ENCODE data around the gene CTSZ. TPM values are rescaled to one million over a fixed set of nuclear protein-coding genes. Genes with fewer than 3 reads are reported as not detected.
A peak's percentile ranks its signal among the peaks of the same experiment; 100 is the strongest.

Gene CTSZ
- total and polyA plus RNA-seq, 2 donors (not counting 1 experiment from before 2014, with no cell fraction given): 285 to 319 TPM

- Histone ChIP-seq H3K4me3 (ENCODE audit: control extremely low read depth in 1 of 5, extremely low read depth in 1 of 5, insufficient read depth in 1 of 5, low read depth in 2 of 5, low read length in 4 of 5) (no peak overlapping the region), H3K9ac (ENCODE audit: low read length) (no peak overlapping the region), H3K4me2 (replicated peaks; ENCODE audit: low read depth, low read length, poor library complexity, severe bottlenecking) (no peak overlapping the region), H3K27ac (ENCODE audit: low read length in 2 of 2) (no peak overlapping the region), H3K79me2 (ENCODE audit: control insufficient read depth, insufficient read depth, low read length) (no peaks in the 10 kb centered on the region), H3K36me3 (replicated peaks in 1 of 2; ENCODE audit: control extremely low read depth in 1 of 2, control insufficient read depth in 1 of 2, extremely low read depth in 1 of 2, insufficient read depth in 2 of 2, low read length in 1 of 2) (no peaks in the 10 kb centered on the region), H3K4me1 (ENCODE audit: control insufficient read depth in 2 of 2, insufficient read depth in 2 of 2, low read length in 2 of 2) (peaks cover 16 to 18% of the 10 kb centered on the region in 2 donors), H4K20me1 (ENCODE audit: control insufficient read depth, insufficient read depth, low read length, poor library complexity, severe bottlenecking) (no peaks in the 10 kb centered on the region), H2AFZ (ENCODE audit: insufficient read depth, low read depth, low read length, poor library complexity, severe bottlenecking) (no peak overlapping the region), H3K9me3 (ENCODE audit: control extremely low read depth in 1 of 3, control insufficient read depth in 2 of 3, insufficient read depth in 1 of 3, low read length in 2 of 3) (peaks cover 1 to 11% (median 7%) of the 10 kb centered on the region in 3 donors), H3K27me3 (replicated peaks in 1 of 4; ENCODE audit: control extremely low read depth in 1 of 4, control insufficient read depth in 3 of 4, insufficient read depth in 4 of 4, low read length in 3 of 4) (no peaks in the 10 kb centered on the region)
- CTCF ChIA-PET: interaction anchor here (1.1 to 1.5 kb wide), 3 partner anchors 61 to 116 kb away, joined by 3 read pairs; partner anchors contain the start of gene ATP5F1E
- ATAC-seq (ENCODE audit: low read depth) (no peak), DNase-seq (no peak)
- H3K27ac Mint-ChIP-seq: no peak overlapping the region
- POLR2A ChIA-PET: interaction anchor here (0.7 kb wide), 2 partner anchors 12 to 65 kb away, joined by 3 read pairs; no protein-coding TSS in a partner anchor
- H3K4me3 Mint-ChIP-seq: no peak overlapping the region
- TF ChIP-seq CTCF (IDR thresholded peaks at IDR 0.05) (no peak), EZH2 (IDR thresholded peaks at IDR 0.05; ENCODE audit: borderline replicate concordance, insufficient read depth, low read depth, low read length, poor library complexity, severe bottlenecking) (no peak)
- no peaks in the 10 kb centered on the region for H3K27me3 Mint-ChIP-seq
- 91% methylated on average over 5 of the region's 6 CpGs for WGBS (ENCODE audit: insufficient coverage)
- no peaks in the 10 kb centered on the region for H3K9me3 Mint-ChIP-seq (ENCODE audit: insufficient read depth)
- H3K4me1 Mint-ChIP-seq: peaks cover 21% of the 10 kb centered on the region
- intact Hi-C loops (cut with micrococcal nuclease): no loop called here
Observed at GRCh38 chr20:58971429-58971828, 35.6 kb downstream of the CTSZ start.

- H3K9ac ChIP-seq (ENCODE audit: low read length): no peak overlapping the region
- H3K4me1 ChIP-seq (ENCODE audit: control insufficient read depth in 2 of 2, insufficient read depth in 2 of 2, low read length in 2 of 2): peaks cover 16 to 18% of the 10 kb centered on the region in 2 donors
- no peaks in the 10 kb centered on the region for H3K36me3 ChIP-seq (replicated peaks in 1 of 2; ENCODE audit: control extremely low read depth in 1 of 2, control insufficient read depth in 1 of 2, extremely low read depth in 1 of 2, insufficient read depth in 2 of 2, low read length in 1 of 2)
- Mint-ChIP-seq H3K4me1 (peaks cover 21% of the 10 kb centered on the region), H3K27ac (no peak overlapping the region), H3K4me3 (peak overlapping the region; percentile 23), H3K9me3 (ENCODE audit: insufficient read depth) (no peaks in the 10 kb centered on the region), H3K27me3 (no peaks in the 10 kb centered on the region)
- DNase-seq: peak; percentile 22
- H3K79me2 ChIP-seq (ENCODE audit: control insufficient read depth, insufficient read depth, low read length): no peaks in the 10 kb centered on the region
- intact Hi-C loops (cut with micrococcal nuclease): no loop called here
- peaks cover 0 to 7% (median 3%) of the 10 kb centered on the region in 3 donors for H3K9me3 ChIP-seq (ENCODE audit: control extremely low read depth in 1 of 3, control insufficient read depth in 2 of 3, insufficient read depth in 1 of 3, low read length in 2 of 3)
- POLR2A ChIA-PET: no interaction called here
- H3K27ac ChIP-seq (ENCODE audit: low read length in 2 of 2): no peak overlapping the region
- no peaks in the 10 kb centered on the region for H4K20me1 ChIP-seq (ENCODE audit: control insufficient read depth, insufficient read depth, low read length, poor library complexity, severe bottlenecking)
- H2AFZ ChIP-seq (ENCODE audit: insufficient read depth, low read depth, low read length, poor library complexity, severe bottlenecking): no peak overlapping the region
- TF ChIP-seq EZH2 (IDR thresholded peaks at IDR 0.05; ENCODE audit: borderline replicate concordance, insufficient read depth, low read depth, low read length, poor library complexity, severe bottlenecking): no peak
- TF ChIP-seq CTCF (IDR thresholded peaks at IDR 0.05): no peak
- no peak for ATAC-seq (ENCODE audit: low read depth)
- no peak overlapping the region for H3K4me3 ChIP-seq (ENCODE audit: control extremely low read depth in 1 of 5, extremely low read depth in 1 of 5, insufficient read depth in 1 of 5, low read depth in 2 of 5, low read length in 4 of 5)
- no peaks in the 10 kb centered on the region for H3K27me3 ChIP-seq (replicated peaks in 1 of 4; ENCODE audit: control extremely low read depth in 1 of 4, control insufficient read depth in 3 of 4, insufficient read depth in 4 of 4, low read length in 3 of 4)
- CTCF ChIA-PET: interaction anchor here (1.1 kb wide), 1 partner anchor 63 kb away, joined by 3 read pairs; no protein-coding TSS in a partner anchor
- peak overlapping the region; percentile 35 for H3K4me2 ChIP-seq (replicated peaks; ENCODE audit: low read depth, low read length, poor library complexity, severe bottlenecking)
- whole genome bisulfite sequencing (ENCODE audit: insufficient coverage): no CpG with 5 or more reads among the region's 1 CpG
Observed at GRCh38 chr20:58970146-58970545, 36.9 kb downstream of the CTSZ start.
